Smooth muscle cell of the pulmonary artery (primary cell): ENCODE data around the gene GOLGA6L2. TPM values are rescaled to one million over a fixed set of nuclear protein-coding genes. Genes with fewer than 3 reads are reported as not detected.

Experiments used
- total RNA-seq: library from RNA; depleted of rRNA; stranded (reverse); fragments of >200 nt; gene quantifications from 2 replicates; pipeline ENCODE4 v1.2.3, GENCODE V29; 2014

Gene GOLGA6L2
- not detected in 2 replicates for total RNA-seq

GRCh38 chr15:23447107-23447500 lies at the start of gene GOLGA6L2:
Gene GOLGA6L2, minus strand, starts transcription at chr15:23447243. Its CDS starts 62 bp downstream, at chr15:23447181.

Other genes with a start within 250 kb of the GOLGA6L2 start
- gene GOLGA6L26, start 113.0 kb downstream of the GOLGA6L2 start, total RNA-seq: not detected in 2 replicates
- gene GOLGA8S, start 92.5 kb downstream of the GOLGA6L2 start, total RNA-seq: 0.07 and 0.10 TPM in 2 replicates
- gene MKRN3, start 118.4 kb upstream of the GOLGA6L2 start, total RNA-seq: 0.43 and 1.5 TPM in 2 replicates
- gene MAGEL2, start 200.6 kb upstream of the GOLGA6L2 start, total RNA-seq: 0.73 and 0.98 TPM in 2 replicates
- gene NDN, start 240.1 kb upstream of the GOLGA6L2 start, total RNA-seq: 65.9 and 66.9 TPM in 2 replicates